H1 (cell line): ENCODE data around the gene SLC1A3. TPM values are rescaled to one million over a fixed set of nuclear protein-coding genes. Genes with fewer than 3 reads are reported as not detected.

ENCODE experiments used
- RBBP5 ChIP-seq: IDR thresholded peaks from 2 replicates; pipeline ENCODE4 v1.7.1; 2012; ENCODE audit warnings: low read depth, mild to moderate bottlenecking, inconsistent platforms, low read length, moderate library complexity, borderline replicate concordance
- polyA plus RNA-seq, 7 experiments: library from polyadenylated mRNA; depleted of rRNA in 3 of 7; stranded (reverse) in 5 of 7; unstranded in 2 of 7; fragments of >200 nt in 5 of 7; fragments of 200-250 nt in 2 of 7; gene quantifications; 1 replicate in 5 of 7; 2 replicates in 1 of 7; 4 replicates in 1 of 7; pipeline versions ENCODE4 v1.2.1 to v1.2.3, GENCODE V29; 2011 to 2013; ENCODE audit warnings: missing spikeins in 2 of 7, mixed read lengths in 2 of 7
- total RNA-seq: library from RNA; stranded (reverse); fragmentation: NEBNext Ultra II Directional; extraction: Animal tissue kit (Norgen Biotek cat#: 25700); gene quantifications from 2 replicates; pipeline ENCODE4 v1.2.1, GENCODE V29; 2021

The SLC1A3 gene
- total and polyA plus RNA-seq, 2 of the 8 experiments (the other 6 are each of a cell fraction or from before 2014, with no cell fraction given): 26.7 to 35.3 TPM

GRCh38 chr5:36570301-36571095 is 35.9 kb upstream of the SLC1A3 start (continued):
- no peak for TF ChIP-seq RBBP5
